Stimulated activated CD8-positive, alpha-beta memory T cell treated with anti-CD3 and anti-CD28 coated beads, Interleukin-12 subunit alpha, Interleukin-12 subunit beta, amount 100 ng/mL, for 1 hour (primary cell): ENCODE data around the gene CASP8AP2.
"Not testable (repeated sequence)": the region's sequence is repeated elsewhere in the genome, so short reads cannot be mapped to it uniquely, and the experiment has no call there.

Experiments used
- DNase-seq: peaks from one replicate; pipeline ENCODE4 v3.0.0-alpha.2; 2020; ENCODE audit warnings: low read depth

Gene CASP8AP2

DNA sequence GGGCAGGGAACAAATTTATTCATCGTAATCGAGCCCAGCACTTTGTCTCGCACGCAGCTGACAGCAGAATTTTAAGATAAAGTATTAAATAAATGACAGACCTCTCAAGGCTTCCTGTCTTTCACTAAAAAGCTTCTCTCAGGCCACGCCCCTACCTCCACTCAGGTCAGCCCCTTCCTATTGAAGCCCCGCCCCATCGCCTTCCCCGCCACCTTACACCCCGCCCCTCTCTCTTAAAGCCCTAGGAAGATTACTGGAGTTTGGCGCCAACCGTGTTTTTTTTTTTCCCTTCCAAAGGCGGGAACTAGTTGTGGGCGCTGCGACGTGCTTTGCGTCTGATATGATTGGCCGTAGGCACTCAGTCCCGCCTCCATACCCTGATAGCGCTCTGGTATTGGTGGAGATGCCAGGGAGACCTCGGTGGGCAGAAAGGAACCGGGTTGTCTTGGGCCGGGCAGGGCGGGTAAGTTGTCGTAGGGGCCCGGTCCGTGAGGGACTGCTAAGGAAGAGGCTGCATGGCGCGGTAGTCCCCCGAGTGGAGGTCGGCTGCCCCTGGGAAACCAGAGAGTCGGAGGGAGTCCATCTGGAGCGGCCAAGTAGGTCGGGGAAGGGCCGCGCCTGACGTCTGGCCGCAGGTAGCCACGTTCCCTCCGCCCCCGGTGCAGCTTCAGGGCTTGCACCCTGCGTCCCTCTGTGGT, at the start of gene CASP8AP2:
TSS of gene CASP8AP2 (plus strand) at position 409 of the 698 bp plus-strand sequence.
- peak; percentile 88 for DNase-seq

DNA sequence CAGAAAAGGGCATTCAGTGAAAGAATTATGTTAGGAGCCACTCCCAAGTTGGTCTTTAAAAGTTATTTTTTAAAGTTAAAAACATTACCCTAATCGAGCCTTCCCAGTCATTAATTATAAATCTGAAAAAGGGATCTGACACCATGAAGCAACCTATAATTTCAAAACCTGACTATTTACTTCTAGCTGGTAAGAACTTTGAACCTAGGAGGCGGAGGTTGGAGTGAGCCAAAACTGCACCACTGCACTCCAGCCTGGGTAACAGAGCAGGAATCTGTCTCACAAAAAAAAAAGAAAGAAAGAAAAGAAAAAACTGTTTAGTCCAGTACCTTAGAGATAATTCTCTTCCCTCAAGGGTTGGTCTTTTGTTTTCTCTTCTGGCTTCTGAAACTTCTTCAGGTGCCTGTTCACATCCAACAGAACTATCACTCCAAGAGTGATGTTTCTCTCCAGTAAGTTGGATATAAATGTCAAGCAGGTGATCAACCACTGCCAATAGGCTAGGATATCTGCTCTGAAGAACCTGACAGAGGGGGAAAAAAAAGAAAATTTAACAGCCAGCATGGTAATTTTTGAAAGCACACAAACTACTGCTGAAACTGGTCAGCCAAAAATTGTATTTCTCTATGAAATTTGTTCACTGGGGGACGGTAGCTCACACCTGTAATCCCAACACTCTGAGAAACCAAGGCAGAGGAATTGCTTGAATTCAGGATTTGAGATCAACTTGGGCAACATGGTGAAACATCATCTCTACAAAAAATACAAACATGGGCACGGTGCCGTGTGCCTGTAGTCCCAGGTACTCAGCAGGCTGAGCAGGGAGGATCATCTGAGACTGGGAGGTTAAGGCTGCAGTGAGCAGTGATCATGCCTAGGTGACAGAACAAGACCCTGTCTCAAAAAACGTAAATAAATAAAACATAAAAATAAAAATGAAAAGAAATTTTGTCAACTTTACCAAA, 48.3 kb upstream of the CASP8AP2 start:
- DNase-seq: no peak

GRCh38 chr6:89782222-89782621, 47.5 kb upstream of the CASP8AP2 start:
- no peak for DNase-seq

GRCh38 chr6:89783293-89783692, 46.4 kb upstream of the CASP8AP2 start:
- DNase-seq: not testable (repeated sequence)

DNA sequence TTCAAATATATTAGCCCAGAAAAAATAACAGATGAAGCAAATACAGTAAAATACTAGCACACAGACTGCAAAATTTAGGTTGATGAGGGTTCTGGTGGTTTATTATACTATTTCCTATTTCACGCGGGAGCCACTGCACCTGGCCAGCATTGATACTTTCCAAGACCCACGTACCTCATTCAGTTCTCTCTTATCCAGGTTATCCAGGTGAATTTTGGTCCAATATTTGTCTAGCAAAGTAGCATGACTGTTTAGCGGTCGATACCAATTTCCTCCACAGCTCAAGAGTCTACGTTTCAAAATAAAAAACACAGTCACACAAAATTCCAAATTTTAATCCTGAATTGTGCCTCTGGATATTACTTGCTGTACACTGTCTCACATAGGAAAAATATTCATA, 44.8 kb upstream of the CASP8AP2 start:
- no peak for DNase-seq

GRCh38 chr6:89786970-89787369, 42.7 kb upstream of the CASP8AP2 start:
- DNase-seq: no peak

- no peak for DNase-seq
Measured at GRCh38 chr6:89787660-89788328, 41.9 kb upstream of the CASP8AP2 start.

DNA sequence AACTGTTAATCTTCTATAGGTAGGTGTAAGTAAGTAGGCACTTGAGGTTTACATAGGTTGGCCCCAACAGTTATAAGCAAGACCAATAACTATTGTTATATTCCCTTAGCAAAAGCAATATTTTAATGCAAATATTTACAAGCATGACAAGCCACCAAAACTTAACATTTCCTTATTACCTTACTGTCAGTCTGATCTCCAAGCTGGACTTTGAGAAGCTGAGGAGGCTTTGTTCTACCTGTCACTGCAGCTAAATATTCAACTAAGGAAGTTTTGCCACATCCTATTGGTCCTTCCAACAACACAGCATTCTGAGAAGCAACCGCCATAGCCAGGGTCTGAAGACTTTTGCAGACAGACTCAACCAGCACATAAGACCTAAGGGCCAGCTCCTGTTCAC, 39.7 kb upstream of the CASP8AP2 start:
- no peak for DNase-seq

- no peak for DNase-seq
Measured at GRCh38 chr6:89790403-89790802, 39.3 kb upstream of the CASP8AP2 start.

- no peak for DNase-seq
Measured at GRCh38 chr6:89792881-89793280, 36.8 kb upstream of the CASP8AP2 start.

DNA sequence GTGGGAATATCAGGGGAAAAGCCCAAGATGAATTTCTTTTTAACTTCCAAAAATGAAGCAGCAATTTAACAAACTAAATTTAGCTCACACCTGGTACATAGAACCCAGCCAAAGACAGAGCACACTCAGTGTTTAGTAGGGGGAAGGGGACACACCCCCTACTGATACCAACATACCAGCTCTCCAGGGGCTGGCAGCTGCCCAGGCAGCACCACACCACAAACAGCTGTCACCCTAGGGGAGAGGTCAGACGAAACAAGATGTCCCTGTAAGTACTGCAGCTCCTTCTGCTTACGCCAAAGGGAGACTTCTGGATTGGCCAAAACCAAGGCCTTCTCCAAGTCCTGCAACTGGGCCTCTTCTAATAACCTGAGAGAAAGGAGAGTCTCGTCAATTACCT, 36.1 kb upstream of the CASP8AP2 start:
- no peak for DNase-seq

DNA sequence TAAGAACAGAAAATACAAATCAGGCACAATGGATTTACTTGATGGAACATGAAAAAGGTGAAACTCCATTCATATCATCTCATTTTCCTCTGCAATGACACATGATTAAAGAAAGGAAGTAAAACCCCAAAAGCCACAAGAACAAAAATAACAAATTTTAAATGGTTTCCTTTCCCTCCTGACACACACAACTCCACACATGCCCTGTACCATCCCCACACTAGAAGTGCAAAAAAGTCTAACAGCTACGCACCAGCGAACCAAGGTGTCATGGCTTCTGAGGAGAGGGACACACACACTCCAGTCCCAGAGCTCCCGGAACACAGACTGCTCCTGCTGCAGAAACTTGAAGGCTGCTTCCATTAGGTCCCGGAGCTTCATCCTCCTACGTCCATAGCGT, 35.4 kb upstream of the CASP8AP2 start:
- DNase-seq: no peak

GRCh38 chr6:89797317-89797716, 32.4 kb upstream of the CASP8AP2 start:
- no peak for DNase-seq

- DNase-seq: no peak
Measured at GRCh38 chr6:89799096-89799495, 30.6 kb upstream of the CASP8AP2 start.

DNA sequence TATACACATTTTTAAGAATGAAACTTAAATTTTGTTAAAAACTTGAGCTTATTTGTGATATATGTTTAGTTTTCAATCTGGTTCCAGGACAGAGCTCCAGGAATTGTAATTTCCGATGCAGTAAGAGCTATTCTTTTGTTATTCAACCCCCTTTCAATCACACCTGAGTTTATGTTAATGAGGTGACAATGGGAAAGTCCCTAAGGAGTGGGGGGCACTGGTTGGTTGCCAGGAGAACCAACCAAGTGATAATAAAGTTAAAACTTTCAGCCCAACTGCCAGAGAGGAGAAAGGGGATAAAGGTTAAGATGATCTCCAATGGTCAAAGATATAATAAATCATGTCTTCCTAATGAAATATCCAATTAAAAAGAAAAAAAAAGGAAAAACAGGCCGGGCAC, 29.9 kb upstream of the CASP8AP2 start:
- no peak for DNase-seq

DNA sequence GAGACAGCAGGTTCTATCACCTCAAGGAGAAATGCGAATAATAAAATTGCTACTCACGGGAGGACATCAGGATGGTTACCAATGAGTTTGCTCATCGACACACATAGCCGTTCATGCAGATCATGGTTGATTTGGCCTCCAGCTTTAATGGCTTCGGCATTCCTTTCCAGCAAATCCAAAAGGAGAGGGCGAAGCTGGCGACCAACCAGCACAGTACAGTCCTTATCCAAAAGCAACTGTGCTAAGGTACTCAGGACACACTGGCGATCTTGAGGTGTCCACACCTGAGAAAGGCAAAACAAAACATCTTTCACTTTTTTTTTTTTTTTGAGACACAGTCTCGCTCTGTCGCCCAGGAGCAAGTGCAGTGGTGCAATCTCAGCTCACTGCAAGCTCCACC, 26.4 kb upstream of the CASP8AP2 start:
- DNase-seq: no peak

- no peak for DNase-seq
Measured at GRCh38 chr6:89805814-89806371, 23.8 kb upstream of the CASP8AP2 start.

DNA sequence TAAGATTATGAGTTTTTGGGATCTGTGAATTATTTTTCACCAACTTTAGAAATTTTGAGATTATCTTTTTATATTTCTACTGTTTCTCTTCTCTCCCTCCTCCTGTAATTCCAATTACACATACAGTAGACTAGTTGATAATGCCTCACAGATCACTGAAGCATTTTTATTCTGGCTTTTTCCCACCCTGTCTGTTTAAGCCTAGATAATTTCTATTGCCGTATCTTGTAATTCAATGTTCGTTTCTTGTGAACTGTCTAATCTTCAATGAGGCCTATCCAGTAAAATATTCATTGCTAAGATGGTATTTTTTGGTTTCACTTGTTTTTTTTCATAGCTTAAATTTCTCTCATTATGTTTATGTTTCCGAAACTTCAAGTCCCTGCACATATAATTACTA, 22.1 kb upstream of the CASP8AP2 start:
- no peak for DNase-seq

DNA sequence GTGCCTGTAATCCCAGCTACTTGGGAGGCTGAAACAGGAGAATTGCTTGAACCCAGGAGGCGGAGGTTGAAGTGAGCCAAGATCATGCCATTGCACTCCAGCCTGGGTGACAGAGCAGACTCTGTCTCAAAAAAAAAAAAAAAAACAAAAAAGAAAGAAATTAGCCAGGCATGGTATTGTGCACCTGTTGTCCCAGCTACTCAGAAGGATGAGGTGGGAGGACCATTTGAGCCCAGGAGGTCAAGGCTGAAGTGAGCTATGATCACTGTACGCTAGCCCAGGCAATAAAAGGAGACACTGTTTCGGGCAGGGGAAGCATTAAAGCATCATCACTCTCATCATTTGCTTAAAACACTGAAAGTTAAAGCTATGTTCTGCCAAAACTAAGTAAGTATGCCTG, 16.3 kb upstream of the CASP8AP2 start:
- not testable (repeated sequence) for DNase-seq

- no peak for DNase-seq
Measured at GRCh38 chr6:89817481-89817880, 12.2 kb upstream of the CASP8AP2 start.

DNA sequence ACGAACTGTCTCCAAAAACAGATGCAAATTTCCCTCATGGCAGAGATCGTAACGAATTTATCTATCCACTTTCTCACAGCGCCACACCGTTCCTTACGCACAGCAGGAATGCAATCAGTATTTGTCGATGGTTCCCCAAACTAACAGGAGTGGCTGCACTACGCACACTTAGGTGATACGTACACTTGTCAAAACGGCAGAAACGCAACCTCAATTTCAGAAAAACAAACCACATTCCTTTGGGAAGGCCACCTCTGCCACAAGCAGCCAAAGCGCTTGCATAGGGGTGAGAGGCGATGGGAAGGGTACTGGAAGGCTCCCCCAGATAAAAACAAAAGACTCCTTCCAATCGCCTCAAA, 10.7 kb upstream of the CASP8AP2 start:
- DNase-seq: no peak

GRCh38 chr6:89819336-89820130, 10.1 kb upstream of the CASP8AP2 start, which contains the start of gene MDN1:
MDN1 (minus strand) TSS chr6:89819794; CDS start chr6:89819607, 187 bp downstream.
- DNase-seq: peak; percentile 75
